Measurements from ENCODE around the gene BCL3.

DNA sequence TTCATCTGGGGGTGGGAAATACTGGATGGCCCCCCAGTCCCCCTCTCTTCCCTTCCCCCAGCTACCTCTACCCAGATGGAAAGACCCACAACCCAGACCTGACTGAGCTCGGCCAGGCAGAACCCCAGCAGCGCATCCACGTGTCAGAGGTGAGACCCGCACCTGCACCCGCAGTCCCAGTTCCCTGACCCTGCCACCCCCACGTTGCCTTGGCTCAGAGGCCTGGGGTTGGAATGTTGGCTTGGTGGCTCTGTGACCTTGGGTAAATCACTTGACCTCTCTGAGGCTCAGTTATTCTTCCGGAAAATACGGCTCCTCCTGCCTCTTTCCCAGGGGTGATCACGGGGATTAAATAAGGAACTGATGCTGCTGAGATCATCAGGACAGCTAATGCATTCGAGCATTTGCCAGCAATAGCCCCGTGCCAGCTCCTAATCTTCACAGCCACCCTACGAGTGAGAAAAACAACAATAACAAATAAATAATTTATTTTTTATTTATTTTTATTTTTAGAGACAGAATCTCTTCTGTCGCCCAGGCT, 41.5 kb downstream of the BCL3 start:
- TF ChIP-seq GATA3 (IDR thresholded peaks at IDR 0.05; ENCODE audit: low read depth, low read length) (no peak), GATA2 (IDR thresholded peaks at IDR 0.05; ENCODE audit: low read depth, low read length) (no peak)

All from SH-SY5Y (cell line).